OCI-LY3 (cell line): ENCODE measurements around the gene MGAT5B.

ENCODE experiments used
- EZH2phosphoT487 ChIP-seq: fragments of 200-600 bp; shearing (Covaris generic); IDR thresholded peaks from 2 replicates; pipeline ENCODE4 v1.6.1; 2018; ENCODE audit warnings: antibody characterized with exemption, mixed run types, low read depth
- TF ChIP-seq, protein P1 (sequence below): fragments of 200-600, 300-600 bp; sonication (generic); IDR thresholded peaks from 2 replicates; pipeline ENCODE4 v1.5.1; 2014; ENCODE audit warnings: antibody characterized with exemption, low read length, low read depth

DNA sequence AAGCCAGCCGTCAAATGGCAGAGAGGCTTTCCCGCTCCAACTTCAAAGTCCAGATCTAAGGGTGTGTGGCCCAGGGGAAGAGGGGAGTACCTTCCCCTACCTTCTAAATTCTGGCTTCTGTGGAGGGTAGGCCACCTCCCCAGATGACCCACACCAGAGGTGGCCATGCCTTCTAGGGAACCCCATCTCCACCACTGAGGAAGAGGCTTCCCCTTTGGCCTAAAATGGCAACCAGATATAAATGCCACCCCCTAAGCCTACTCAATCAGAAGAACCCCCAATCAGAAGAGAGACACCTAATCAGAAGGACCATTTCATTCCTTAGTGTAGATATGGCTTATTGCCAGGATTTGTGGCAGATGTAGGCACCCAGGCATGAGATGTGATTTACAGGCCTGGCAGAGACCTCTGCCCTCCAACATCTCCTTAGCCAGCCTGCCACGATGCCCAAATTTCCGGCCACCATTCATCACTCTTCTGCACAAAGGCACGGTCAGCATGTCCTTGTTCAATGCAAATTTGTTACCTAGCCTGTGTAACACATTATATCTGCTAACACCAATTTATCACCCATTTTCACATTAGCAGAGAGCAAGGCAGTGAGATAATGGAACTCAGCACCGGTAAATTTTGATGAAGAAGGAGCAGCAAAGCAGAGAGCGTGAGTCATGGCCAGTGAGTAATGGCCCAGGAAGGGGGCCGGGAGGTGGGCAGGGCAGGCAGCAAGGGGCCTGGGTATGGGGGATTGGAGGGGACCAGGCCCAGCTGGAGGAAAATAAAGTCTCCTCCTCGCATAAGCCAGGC lies 1.2 kb upstream of the MGAT5B start:
- TF ChIP-seq EZH2phosphoT487, result no peak
- TF ChIP-seq, protein P1, sequence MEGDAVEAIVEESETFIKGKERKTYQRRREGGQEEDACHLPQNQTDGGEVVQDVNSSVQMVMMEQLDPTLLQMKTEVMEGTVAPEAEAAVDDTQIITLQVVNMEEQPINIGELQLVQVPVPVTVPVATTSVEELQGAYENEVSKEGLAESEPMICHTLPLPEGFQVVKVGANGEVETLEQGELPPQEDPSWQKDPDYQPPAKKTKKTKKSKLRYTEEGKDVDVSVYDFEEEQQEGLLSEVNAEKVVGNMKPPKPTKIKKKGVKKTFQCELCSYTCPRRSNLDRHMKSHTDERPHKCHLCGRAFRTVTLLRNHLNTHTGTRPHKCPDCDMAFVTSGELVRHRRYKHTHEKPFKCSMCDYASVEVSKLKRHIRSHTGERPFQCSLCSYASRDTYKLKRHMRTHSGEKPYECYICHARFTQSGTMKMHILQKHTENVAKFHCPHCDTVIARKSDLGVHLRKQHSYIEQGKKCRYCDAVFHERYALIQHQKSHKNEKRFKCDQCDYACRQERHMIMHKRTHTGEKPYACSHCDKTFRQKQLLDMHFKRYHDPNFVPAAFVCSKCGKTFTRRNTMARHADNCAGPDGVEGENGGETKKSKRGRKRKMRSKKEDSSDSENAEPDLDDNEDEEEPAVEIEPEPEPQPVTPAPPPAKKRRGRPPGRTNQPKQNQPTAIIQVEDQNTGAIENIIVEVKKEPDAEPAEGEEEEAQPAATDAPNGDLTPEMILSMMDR, result no peak
